GM12872 (cell line): ENCODE data around the gene UGT1A5.

Source experiments
- TF ChIP-seq, protein P1 (sequence below): IDR thresholded peaks from 3 replicates; pipeline ENCODE4 v1.5.1; 2011; ENCODE audit warnings: low read depth, mild to moderate bottlenecking, low read length, moderate library complexity; ENCODE audit not compliant: insufficient read depth

The UGT1A5 gene

DNA sequence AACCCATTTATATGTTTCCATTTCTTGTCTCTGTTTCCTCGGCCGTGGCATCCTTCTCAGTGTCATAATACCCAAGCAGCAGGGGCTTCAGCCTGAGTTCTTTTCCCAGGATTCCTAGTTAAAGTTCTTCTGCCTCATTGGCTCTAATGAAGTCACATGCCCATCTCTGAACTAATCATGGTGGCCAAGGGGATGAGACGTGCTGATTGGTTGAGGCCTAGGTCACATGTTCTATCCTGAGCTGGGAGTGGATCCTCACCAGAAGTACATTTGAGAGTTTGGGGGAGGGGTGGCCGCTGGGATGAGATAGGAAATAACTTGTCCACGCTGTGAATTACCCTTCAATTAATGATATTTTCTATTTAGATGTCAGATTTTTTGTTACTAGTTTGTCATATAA is 3.8 kb upstream of the UGT1A5 start:
- TF ChIP-seq, protein P1, sequence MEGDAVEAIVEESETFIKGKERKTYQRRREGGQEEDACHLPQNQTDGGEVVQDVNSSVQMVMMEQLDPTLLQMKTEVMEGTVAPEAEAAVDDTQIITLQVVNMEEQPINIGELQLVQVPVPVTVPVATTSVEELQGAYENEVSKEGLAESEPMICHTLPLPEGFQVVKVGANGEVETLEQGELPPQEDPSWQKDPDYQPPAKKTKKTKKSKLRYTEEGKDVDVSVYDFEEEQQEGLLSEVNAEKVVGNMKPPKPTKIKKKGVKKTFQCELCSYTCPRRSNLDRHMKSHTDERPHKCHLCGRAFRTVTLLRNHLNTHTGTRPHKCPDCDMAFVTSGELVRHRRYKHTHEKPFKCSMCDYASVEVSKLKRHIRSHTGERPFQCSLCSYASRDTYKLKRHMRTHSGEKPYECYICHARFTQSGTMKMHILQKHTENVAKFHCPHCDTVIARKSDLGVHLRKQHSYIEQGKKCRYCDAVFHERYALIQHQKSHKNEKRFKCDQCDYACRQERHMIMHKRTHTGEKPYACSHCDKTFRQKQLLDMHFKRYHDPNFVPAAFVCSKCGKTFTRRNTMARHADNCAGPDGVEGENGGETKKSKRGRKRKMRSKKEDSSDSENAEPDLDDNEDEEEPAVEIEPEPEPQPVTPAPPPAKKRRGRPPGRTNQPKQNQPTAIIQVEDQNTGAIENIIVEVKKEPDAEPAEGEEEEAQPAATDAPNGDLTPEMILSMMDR = no peak

DNA sequence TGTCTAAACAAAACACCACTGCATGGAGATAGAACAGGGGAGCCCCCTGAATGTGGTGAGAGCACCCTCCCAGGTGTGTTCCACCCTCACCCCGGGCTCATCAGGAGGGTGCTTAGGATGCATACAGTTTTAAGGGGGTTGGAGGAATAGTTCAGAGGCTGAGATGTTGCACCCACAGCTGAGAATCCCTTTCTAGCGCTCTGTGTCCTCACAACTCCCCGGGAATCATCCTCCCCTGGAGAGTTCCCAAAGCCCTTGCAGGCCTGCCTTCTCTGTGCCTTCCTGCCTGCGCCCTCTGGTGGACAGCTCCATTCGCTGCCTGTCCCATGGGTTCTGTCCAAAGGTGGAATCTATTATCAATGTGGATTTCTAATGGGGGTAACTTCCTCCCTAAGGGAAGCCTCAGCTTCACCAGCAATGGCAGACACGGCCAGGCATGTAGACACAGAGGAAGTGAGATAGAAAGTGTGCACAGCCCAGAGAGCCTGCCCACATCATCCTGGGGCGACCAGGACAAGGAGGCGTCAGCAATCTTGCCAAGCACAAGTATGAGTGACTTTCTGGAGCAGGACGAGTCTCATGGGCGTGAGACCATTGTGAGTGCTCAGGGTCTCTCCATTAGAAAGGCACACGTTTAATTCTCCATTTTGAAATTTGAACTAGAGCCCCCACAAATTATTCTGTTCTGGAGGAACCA is 1.2 kb upstream of the UGT1A5 start:
- TF ChIP-seq, protein P1 = peak; percentile 93

DNA sequence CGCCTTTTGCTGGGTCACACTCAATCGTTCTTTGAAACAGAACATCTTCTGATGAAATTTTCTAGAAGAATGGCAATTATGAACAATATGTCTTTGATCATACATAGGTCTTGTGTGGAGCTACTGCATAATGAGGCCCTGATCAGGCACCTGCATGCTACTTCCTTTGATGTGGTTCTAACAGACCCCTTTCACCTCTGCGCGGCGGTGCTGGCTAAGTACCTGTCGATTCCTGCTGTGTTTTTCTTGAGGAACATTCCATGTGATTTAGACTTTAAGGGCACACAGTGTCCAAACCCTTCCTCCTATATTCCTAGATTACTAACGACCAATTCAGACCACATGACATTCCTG is 532 bp downstream of the UGT1A5 start:
- TF ChIP-seq, protein P1 = no peak

DNA sequence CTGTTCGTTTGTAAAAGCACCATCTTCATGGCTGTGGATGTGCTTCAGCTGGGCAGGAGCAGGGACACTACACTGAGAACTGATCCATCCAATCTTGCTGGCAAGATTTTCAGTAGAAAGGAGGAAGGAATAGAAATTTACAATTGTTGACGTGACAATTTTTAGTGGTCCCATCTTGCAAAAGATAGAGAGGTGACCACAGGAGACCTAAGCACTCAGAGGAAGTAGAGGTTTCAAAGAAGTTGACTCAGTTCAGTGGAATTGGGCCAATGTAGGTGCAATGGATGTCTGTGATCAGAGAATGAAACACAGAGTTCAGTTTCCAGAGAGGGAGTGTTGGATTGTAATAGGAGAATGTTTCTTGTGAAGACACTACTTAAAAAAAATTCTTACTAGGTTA is 1.4 kb downstream of the UGT1A5 start:
- TF ChIP-seq, protein P1 = no peak

DNA sequence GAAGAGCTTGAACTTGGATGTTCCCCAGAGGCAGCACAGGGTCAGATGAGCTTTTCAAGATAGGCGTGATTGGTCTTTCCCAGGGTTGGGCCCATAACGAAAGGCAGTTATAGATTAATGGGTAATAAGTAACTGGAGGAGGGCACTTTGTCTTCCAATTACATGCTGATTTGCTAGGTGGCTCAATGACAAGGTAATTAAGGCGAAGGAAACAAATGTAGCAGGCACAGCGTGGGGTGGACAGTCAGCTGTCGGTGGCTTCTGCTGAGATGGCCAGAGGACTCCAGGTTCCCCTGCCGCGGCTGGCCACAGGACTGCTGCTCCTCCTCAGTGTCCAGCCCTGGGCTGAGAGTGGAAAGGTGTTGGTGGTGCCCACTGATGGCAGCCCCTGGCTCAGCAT is 5.8 kb downstream of the UGT1A5 start, which contains the start of gene UGT1A4:
Gene UGT1A4, plus strand, starts transcription at position 185 of the 400 bp plus-strand sequence. Its CDS starts 85 bp downstream, at position 270.
- TF ChIP-seq, protein P1 = no peak

DNA sequence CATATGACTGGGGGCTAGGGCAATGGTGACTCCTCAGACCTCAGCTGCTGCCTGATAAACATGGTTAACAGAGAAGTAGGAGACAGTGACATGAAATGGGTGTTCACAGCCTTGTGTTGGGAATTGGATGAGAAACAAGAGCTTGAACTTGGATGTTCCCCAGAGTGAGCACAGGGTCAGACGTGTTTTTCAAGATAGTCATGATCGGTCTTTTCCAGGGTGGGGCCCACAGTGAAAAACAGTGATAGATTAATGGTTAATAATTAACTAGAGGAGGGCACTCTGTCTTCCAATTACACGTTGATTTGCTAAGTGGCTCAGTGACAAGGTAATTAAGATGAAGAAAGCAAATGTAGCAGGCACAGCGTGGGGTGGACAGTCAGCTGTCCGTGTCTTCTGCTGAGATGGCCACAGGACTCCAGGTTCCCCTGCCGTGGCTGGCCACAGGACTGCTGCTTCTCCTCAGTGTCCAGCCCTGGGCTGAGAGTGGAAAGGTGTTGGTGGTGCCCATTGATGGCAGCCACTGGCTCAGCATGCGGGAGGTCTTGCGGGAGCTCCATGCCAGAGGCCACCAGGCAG is 16.1 kb downstream of the UGT1A5 start, which contains the start of gene UGT1A3:
Gene UGT1A3, plus strand, starts transcription at position 320 of the 579 bp plus-strand sequence. Its CDS starts 85 bp downstream, at position 405.
- TF ChIP-seq, protein P1 = no peak

DNA sequence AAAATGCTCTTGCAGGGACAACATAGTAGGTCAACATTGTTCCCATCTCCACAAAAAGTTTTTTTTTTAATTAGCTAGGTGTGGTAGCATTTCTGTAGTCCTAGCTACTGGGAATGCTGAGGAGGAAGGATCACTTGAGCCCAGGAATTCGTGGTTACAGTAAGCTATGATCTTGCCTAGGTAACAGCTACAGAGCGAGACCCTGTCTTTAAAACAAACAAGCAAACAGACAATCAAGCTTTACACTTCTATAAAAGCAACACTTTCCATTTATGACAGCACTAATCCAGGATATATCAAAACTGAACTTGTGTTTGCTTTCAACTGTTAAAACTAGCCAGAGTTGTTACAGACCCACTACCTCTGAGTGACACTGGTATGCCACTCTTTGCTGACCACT is 28.2 kb downstream of the UGT1A5 start:
- TF ChIP-seq, protein P1 = no peak
